K562 (cell line): ENCODE results near the gene PUM2. TPM values are rescaled to one million over a fixed set of nuclear protein-coding genes. Genes with fewer than 3 reads are reported as not detected.

Experiments
- ATAC-seq: fragments of 200-7000 bp; cut with Tn5 transposase; 3 replicates; pipeline ENCODE4 v1.9.1; 2020; ENCODE audit warnings: moderate library complexity
- BruUV-seq: library from RNA; stranded (reverse); fragments of 400-500 nt; replicated peaks from 2 replicates; lab custom pipeline; 2021; lab: Mats Ljungman, UMichigan
- CTCF ChIA-PET: fragments of 300-600 bp; formaldehyde crosslinking; extraction: SDS; loops from one replicate; lab custom pipeline; 2021; ENCODE audit warnings: low intra/inter-chr PET ratio; lab: Yijun Ruan, JAX
- POLR2A ChIA-PET: fragments of 300-600, 350-650 bp; sonication (Branson Sonifier 250); formaldehyde crosslinking; extraction: SDS; loops from one replicate; lab custom pipeline; 2021; ENCODE audit warnings: antibody characterized with exemption, inconsistent platforms; lab: Yijun Ruan, JAX
- DNase-seq, 4 experiments: peaks; one replicate each; pipeline versions ENCODE4 v3.0.0 to v3.0.0-alpha.2; 2011 to 2018; ENCODE audit warnings: low spot score in 3 of 4, mixed read lengths in 3 of 4; ENCODE audit errors: extremely low read depth in 1 of 4
- FAIRE-seq: peaks from 2 replicates; lab custom pipeline; 2011; peaks lifted over from hg19 to GRCh38; lab: Jason Lieb, UNC
- H2AFZ ChIP-seq: 2 replicates; pipeline ENCODE4 v1.6.0; 2011; ENCODE audit warnings: low read depth, low read length, control low read depth, inconsistent platforms
- H3K27ac ChIP-seq: fragments of 200-600 bp; 3 replicates; pipeline ENCODE4 v1.8.0; 2011; ENCODE audit warnings: low read depth, mild to moderate bottlenecking, control low read depth, inconsistent platforms, low read length, moderate library complexity, mixed read lengths; ENCODE audit errors: extremely low read depth
- H3K27me3 ChIP-seq, 2 experiments: fragments of 300-600 bp in 1 of 2; 2 replicates in 1 of 2; 3 replicates in 1 of 2; pipeline versions ENCODE4 v1.6.0 to v1.8.0; 2011; ENCODE audit warnings: inconsistent platforms in 2 of 2, low read length in 2 of 2, mild to moderate bottlenecking in 1 of 2, mixed read lengths in 1 of 2, moderate library complexity in 1 of 2; ENCODE audit not compliant: control insufficient read depth in 2 of 2, insufficient read depth in 2 of 2
- H3K36me3 ChIP-seq: fragments of 300-600 bp; 3 replicates; pipeline ENCODE4 v1.8.0; 2011; ENCODE audit warnings: mild to moderate bottlenecking, low read length, inconsistent platforms; ENCODE audit not compliant: control insufficient read depth, insufficient read depth
- H3K4me1 ChIP-seq, 2 experiments: fragments of 200-600 bp in 1 of 2; replicated peaks in 1 of 2; 2 replicates in 1 of 2; 3 replicates in 1 of 2; pipeline versions ENCODE4 v1.5.1 to v1.8.0; 2011; ENCODE audit warnings: inconsistent platforms in 2 of 2, low read length in 2 of 2, mild to moderate bottlenecking in 1 of 2, mixed read lengths in 1 of 2, moderate library complexity in 1 of 2; ENCODE audit not compliant: control insufficient read depth in 2 of 2, insufficient read depth in 2 of 2
- H3K4me2 ChIP-seq: 2 replicates; pipeline ENCODE4 v1.6.1; 2011; ENCODE audit warnings: low read length, control low read depth, inconsistent platforms, mixed read lengths; ENCODE audit not compliant: insufficient read depth
- H3K4me3 ChIP-seq: fragments of 200-600 bp; sonication (generic), shearing (Covaris generic); 2 replicates; pipeline ENCODE4 v1.5.1; 2016; ENCODE audit warnings: control low read depth, inconsistent platforms
- H3K79me2 ChIP-seq: fragments of 200-600 bp; 3 replicates; pipeline ENCODE4 v1.8.0; 2011; ENCODE audit warnings: low read length, inconsistent platforms; ENCODE audit not compliant: control insufficient read depth, insufficient read depth
- H3K9ac ChIP-seq, 2 experiments: 2 replicates each; pipeline versions ENCODE4 v1.6.0 to v1.6.1; 2011; ENCODE audit warnings: low read depth in 2 of 2, low read length in 2 of 2, control low read depth in 1 of 2, inconsistent platforms in 1 of 2, mild to moderate bottlenecking in 1 of 2, mixed read lengths in 1 of 2; ENCODE audit not compliant: insufficient read depth in 1 of 2
- H3K9me1 ChIP-seq: one replicate; pipeline ENCODE4 v1.6.0; 2011; ENCODE audit warnings: inconsistent platforms, mild to moderate bottlenecking, low read length, moderate library complexity; ENCODE audit not compliant: control insufficient read depth, insufficient read depth
- H3K9me3 ChIP-seq: replicated peaks from 2 replicates; pipeline ENCODE4 v1.5.1; 2011; ENCODE audit warnings: low read depth, low read length, inconsistent platforms; ENCODE audit not compliant: control insufficient read depth, insufficient read depth
- H4K20me1 ChIP-seq: replicated peaks from 2 replicates; pipeline ENCODE4 v1.6.1; 2011; ENCODE audit warnings: low read length, inconsistent platforms, mixed read lengths; ENCODE audit not compliant: control insufficient read depth, insufficient read depth
- BRCA1 ChIP-seq, 2 experiments: fragments of 450-650 bp in 1 of 2; sonication (generic) in 1 of 2; formaldehyde crosslinking in 1 of 2; IDR thresholded peaks; 2 replicates each; pipeline versions ENCODE4 v1.5.0 to v1.6.1; 2017 to 2020; ENCODE audit warnings: mild to moderate bottlenecking in 1 of 2, missing genetic modification reagents in 1 of 2
- C11orf30 ChIP-seq: fragments of 450-650 bp; IDR thresholded peaks from 2 replicates; pipeline ENCODE4 v1.6.1; 2016; ENCODE audit warnings: low read depth, mild to moderate bottlenecking
- FOXA3 ChIP-seq, 2 experiments: fragments of 450-650 bp in 1 of 2; sonication (generic) in 1 of 2; formaldehyde crosslinking; IDR thresholded peaks in 1 of 2; conservative IDR thresholded peaks in 1 of 2; 2 replicates each; pipeline versions ENCODE4 v1.4.0 to v1.8.0; 2020 to 2022; ENCODE audit warnings: mild to moderate bottlenecking in 2 of 2, missing genetic modification reagents in 1 of 2
- MAFK ChIP-seq: IDR thresholded peaks from 2 replicates; pipeline ENCODE4 v1.6.1; 2011; ENCODE audit warnings: low read length, improper control_type of control experiment
- MTA2 ChIP-seq: fragments of 450-650 bp; IDR thresholded peaks from 2 replicates; pipeline ENCODE4 v1.6.1; 2016; ENCODE audit warnings: low read depth
- NONO ChIP-seq, 2 experiments: fragments of 200-400 bp in 1 of 2; fragments of 450-650 bp in 1 of 2; formaldehyde crosslinking in 1 of 2; IDR thresholded peaks; 2 replicates each; pipeline ENCODE4 v1.6.1; 2017; ENCODE audit warnings: low read depth in 2 of 2, mild to moderate bottlenecking in 2 of 2, moderate library complexity in 2 of 2, low read length in 1 of 2
- RFX1 ChIP-seq: fragments of 450-650 bp; IDR thresholded peaks from 2 replicates; pipeline ENCODE4 v1.6.1; 2016; ENCODE audit warnings: mild to moderate bottlenecking, moderate library complexity
- SMAD3 ChIP-seq: fragments of 450-650 bp; formaldehyde crosslinking; conservative IDR thresholded peaks from 2 replicates; pipeline ENCODE4 v1.4.0; 2020; ENCODE audit warnings: mild to moderate bottlenecking
- STAT6 ChIP-seq: sonication (generic); formaldehyde crosslinking; IDR thresholded peaks from 2 replicates; pipeline ENCODE4 v1.8.1; 2023; ENCODE audit warnings: mild to moderate bottlenecking, missing genetic modification reagents
- TFAM ChIP-seq: fragments of 250-450 bp; sonication (Bioruptor Pico); conservative IDR thresholded peaks from 2 replicates; pipeline ENCODE4 v1.5.0; 2021; ENCODE audit warnings: mild to moderate bottlenecking, moderate library complexity
- ZBTB34 ChIP-seq: fragments of 250-450 bp; sonication (Bioruptor Pico); IDR thresholded peaks from 2 replicates; pipeline ENCODE4 v1.8.0; 2021; ENCODE audit warnings: mild to moderate bottlenecking, moderate library complexity
- ZBTB8A ChIP-seq: fragments of 450-650 bp; IDR thresholded peaks from 2 replicates; pipeline ENCODE4 v1.6.1; 2018; ENCODE audit warnings: mild to moderate bottlenecking, moderate library complexity; ENCODE audit not compliant: partially characterized antibody
- ZKSCAN3 ChIP-seq: fragments of 250-450 bp; sonication (Bioruptor Pico); IDR thresholded peaks from 2 replicates; pipeline ENCODE4 v1.4.0; 2020
- ZNF133 ChIP-seq: fragments of 250-450 bp; sonication (Bioruptor Pico); IDR thresholded peaks from 2 replicates; pipeline ENCODE4 v1.4.0; 2020; ENCODE audit warnings: mild to moderate bottlenecking
- ZNF830 ChIP-seq: fragments of 250-450 bp; sonication (Bioruptor Pico); IDR thresholded peaks from 2 replicates; pipeline ENCODE4 v1.5.0; 2021; ENCODE audit warnings: mild to moderate bottlenecking
- WGBS: fragments of 100-300 bp; shearing (Covaris generic); methylation state at CpG from one replicate; pipeline ENCODE4 v1.1.6; 2016; ENCODE audit warnings: low coverage, mixed read lengths; ENCODE audit not compliant: insufficient coverage; ENCODE audit errors: missing lambda C conversion rate; 5-methylcytosine and 5-hydroxymethylcytosine counted together
- in situ Hi-C: fragments of 300-500 bp; cut with MboI; formaldehyde crosslinking; loops from 4 replicates; pipeline ENCODE4 v1.15.0; 2018; ENCODE audit warnings: inconsistent platforms, mixed read lengths
- intact Hi-C: fragments of 100-400 bp; cut with micrococcal nuclease; formaldehyde crosslinking; loops from 2 replicates; pipeline ENCODE4 v1.14.2; 2022
- polyA plus RNA-seq, 8 experiments: library from polyadenylated mRNA; depleted of rRNA in 4 of 8; stranded (reverse) in 5 of 8; unstranded in 3 of 8; fragments of >200 nt; fragmentation: Nextera tagmentation in 2 of 8; fragmentation: Illumina TruSeq in 1 of 8; extraction: Ambion mirVana in 2 of 8; extraction: Trizol in 1 of 8; gene quantifications; 2 replicates each; pipeline versions ENCODE4 v1.2.1 to v1.2.3, GENCODE V29; 2011 to 2014; ENCODE audit warnings: inconsistent platforms in 1 of 8, missing spikeins in 1 of 8
- total RNA-seq, 7 experiments: library from RNA; depleted of rRNA in 6 of 7; stranded (reverse); fragments of >200 nt in 6 of 7; fragmentation: Illumina TruSeq in 2 of 7; extraction: Trizol in 2 of 7; gene quantifications; 2 replicates each; pipeline versions ENCODE4 v1.2.1 to v1.2.3, GENCODE V29; 2011 to 2021; ENCODE audit warnings: low replicate concordance in 1 of 7

The PUM2 gene
- total and polyA plus RNA-seq, 9 of the 15 experiments (the other 6 are each of a cell fraction or from before 2014, with no cell fraction given): 13.4 to 61.9 (median 28.3) TPM

DNA sequence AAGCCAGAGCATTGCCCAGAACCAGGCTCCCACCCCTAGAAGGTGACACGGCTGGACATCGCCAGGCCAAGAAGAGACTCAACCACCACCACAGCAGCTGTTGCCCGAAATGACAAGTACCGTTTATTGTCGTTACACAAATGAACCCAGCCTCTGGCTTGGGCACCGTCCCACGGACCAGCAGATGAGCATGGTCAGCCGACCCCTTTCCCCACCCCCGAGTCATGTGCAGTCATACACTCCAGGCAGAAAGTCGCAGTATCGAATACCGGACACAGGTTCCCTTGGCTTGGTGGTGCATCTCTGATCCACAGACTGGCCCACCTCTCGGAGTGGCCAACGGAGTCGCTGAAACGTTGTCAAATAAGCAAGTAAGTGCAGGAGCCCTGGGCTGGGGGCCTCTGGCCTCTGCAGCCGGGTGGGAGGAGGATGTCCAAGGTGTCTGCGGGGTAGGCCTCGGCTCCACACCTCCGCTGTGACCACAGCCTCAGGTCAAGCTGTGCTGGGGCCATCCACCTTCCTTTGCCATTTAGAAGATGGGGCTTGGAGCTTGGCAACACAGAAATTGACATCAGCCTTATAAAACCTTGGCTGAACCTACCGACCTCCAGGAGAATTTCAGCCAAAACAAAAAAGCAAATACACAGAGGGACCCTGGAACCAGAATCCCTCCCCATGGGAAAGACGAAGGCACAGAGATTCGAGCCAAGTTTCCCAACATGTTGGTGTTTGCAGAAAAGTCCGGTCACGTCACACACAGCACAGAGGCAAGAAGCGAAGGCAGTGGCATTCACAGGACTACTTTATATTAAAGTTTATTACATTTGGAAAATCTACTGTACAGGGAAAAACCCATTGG, 149.7 kb downstream of the PUM2 start (continued):
- TF ChIP-seq BRCA1 (IDR thresholded peaks at IDR 0.05) (no peak), BRCA1 (CRISPR knock-in tag; IDR thresholded peaks at IDR 0.05) (no peak), ZKSCAN3 (CRISPR knock-in tag) (no peak), FOXA3 (CRISPR knock-in tag; conservative IDR thresholded peaks at IDR 0.05 in 1 of 2, IDR thresholded peaks at IDR 0.05 in 1 of 2) (no peak)
- TF ChIP-seq, all 486 proteins: peak for 0

GRCh38 chr2:20199633-20200270, 150.9 kb downstream of the PUM2 start:
- H3K4me1 ChIP-seq: peaks cover 0 to 8% of the 10 kb centered on the region in 2 experiments; a peak in 2 of 5 replicates
- H3K36me3 ChIP-seq: no peaks in the 10 kb centered on the region
- DNase-seq (no peak), FAIRE-seq (no peak), ATAC-seq (no peak)
- CTCF ChIA-PET: no interaction called here
- BruUV-seq: no TSS peak
- H2AFZ ChIP-seq: no peak overlapping the region
- H3K9me3 ChIP-seq: no peaks in the 10 kb centered on the region
- H3K27me3 ChIP-seq: peaks cover 17 to 61% of the 10 kb centered on the region in 2 experiments; a peak in 4 of 5 replicates
- intact Hi-C loops: no loop called here
- no peaks in the 10 kb centered on the region for H3K79me2 ChIP-seq
- H3K9me1 ChIP-seq: no peaks in the 10 kb centered on the region
- POLR2A ChIA-PET: interaction anchor here (1.1 kb wide), 1 partner anchor 11 kb away, joined by 3 read pairs; no protein-coding TSS in a partner anchor
- no peak overlapping the region for H3K27ac ChIP-seq
- in situ Hi-C loops: no loop called here
- no peak overlapping the region for H3K4me2 ChIP-seq
- H4K20me1 ChIP-seq: 0 out of 2 replicates have a peak, but pooled peaks cover 9% of the 10 kb centered on the region
- 6% methylated on average over 6 of the region's 6 CpGs for WGBS
- H3K9ac ChIP-seq: no peak overlapping the region
- H3K4me3 ChIP-seq: no peak overlapping the region
- TF ChIP-seq ZBTB8A (no peak), RFX1 (no peak), ZBTB34 (CRISPR knock-in tag) (no peak), STAT6 (CRISPR knock-in tag) (no peak), SMAD3 (CRISPR knock-in tag) (no peak), TFAM (CRISPR knock-in tag) (no peak), MTA2 (no peak), ZNF133 (CRISPR knock-in tag) (no peak), MAFK (no peak), NONO (IDR thresholded peaks at IDR 0.05; ENCODE audit: low read depth in 2 of 2, low read length in 1 of 2) (no peak), C11orf30 (no peak), ZNF830 (CRISPR knock-in tag) (no peak)
